AG04450 (cell line): ENCODE data around the gene OOEP. TPM values are rescaled to one million over a fixed set of nuclear protein-coding genes. Genes with fewer than 3 reads are reported as not detected.

Experiments
- CTCF ChIA-PET: fragments of 300-600, 350-600 bp; formaldehyde crosslinking; extraction: SDS; loops from one replicate; lab custom pipeline; 2022; ENCODE audit warnings: antibody characterized with exemption, inconsistent platforms; lab: Charles Lee
- POLR2A ChIA-PET: fragments of 350-600 bp; formaldehyde crosslinking; extraction: SDS; loops from one replicate; lab custom pipeline; 2021; ENCODE audit warnings: antibody characterized with exemption, inconsistent platforms; lab: Yijun Ruan, JAX
- DNase-seq: peaks from one replicate; pipeline ENCODE4 v3.0.0-alpha.2; 2011; ENCODE audit warnings: low read depth, low spot score
- H3K27ac ChIP-seq: one replicate; pipeline ENCODE4 v1.5.1; 2012; ENCODE audit warnings: low read depth, low read length, control low read depth
- H3K27me3 ChIP-seq: one replicate; pipeline ENCODE4 v1.6.0; 2012; ENCODE audit warnings: low read length; ENCODE audit not compliant: control insufficient read depth, insufficient read depth
- H3K4me3 ChIP-seq: 2 replicates; pipeline ENCODE4 v1.5.1; 2011; ENCODE audit warnings: mild to moderate bottlenecking, low read depth, low read length, control low read depth
- H3K9me3 ChIP-seq: 2 replicates; pipeline ENCODE4 v1.5.1; 2012; ENCODE audit warnings: low read length; ENCODE audit not compliant: control insufficient read depth, insufficient read depth
- polyA plus RNA-seq: library from polyadenylated mRNA; depleted of rRNA; stranded (reverse); fragments of >200 nt; gene quantifications from 2 replicates; pipeline ENCODE4 v1.2.3, GENCODE V29; 2011
- TF ChIP-seq, protein P1 (sequence below): IDR thresholded peaks from 2 replicates; pipeline ENCODE4 v1.5.1; 2011; ENCODE audit warnings: low read depth, low read length, control low read depth, inconsistent platforms

Gene OOEP
- polyA plus RNA-seq, 1 experiment: not detected

DNA sequence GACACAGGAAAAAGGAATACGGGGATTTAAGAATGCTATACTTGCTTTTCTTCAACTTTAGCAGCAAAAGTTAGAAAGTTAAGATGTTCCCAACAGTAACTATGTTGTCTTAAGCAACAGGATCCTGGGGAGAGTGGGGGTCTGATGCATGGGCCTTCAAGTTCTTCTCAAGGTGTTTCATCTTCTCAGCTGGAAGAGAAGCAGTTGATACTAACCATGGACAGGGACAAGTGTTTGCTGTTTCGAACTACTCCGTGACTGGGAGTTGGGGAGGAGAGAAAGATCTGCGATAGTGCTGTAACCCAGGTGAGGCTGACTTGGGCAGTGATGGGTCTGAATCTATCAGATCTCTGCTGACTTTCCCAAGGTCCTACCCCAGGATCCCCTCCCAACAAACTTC, 1.0 kb downstream of the OOEP start:
- Histone ChIP-seq H3K4me3 (no peak overlapping the region), H3K27ac (no peak overlapping the region), H3K27me3 (peaks cover 5% of the 10 kb centered on the region), H3K9me3 (peaks cover 7% of the 10 kb centered on the region)
- no peak for DNase-seq
- POLR2A ChIA-PET: no interaction called here
- CTCF ChIA-PET: no interaction called here
- TF ChIP-seq, protein P1, sequence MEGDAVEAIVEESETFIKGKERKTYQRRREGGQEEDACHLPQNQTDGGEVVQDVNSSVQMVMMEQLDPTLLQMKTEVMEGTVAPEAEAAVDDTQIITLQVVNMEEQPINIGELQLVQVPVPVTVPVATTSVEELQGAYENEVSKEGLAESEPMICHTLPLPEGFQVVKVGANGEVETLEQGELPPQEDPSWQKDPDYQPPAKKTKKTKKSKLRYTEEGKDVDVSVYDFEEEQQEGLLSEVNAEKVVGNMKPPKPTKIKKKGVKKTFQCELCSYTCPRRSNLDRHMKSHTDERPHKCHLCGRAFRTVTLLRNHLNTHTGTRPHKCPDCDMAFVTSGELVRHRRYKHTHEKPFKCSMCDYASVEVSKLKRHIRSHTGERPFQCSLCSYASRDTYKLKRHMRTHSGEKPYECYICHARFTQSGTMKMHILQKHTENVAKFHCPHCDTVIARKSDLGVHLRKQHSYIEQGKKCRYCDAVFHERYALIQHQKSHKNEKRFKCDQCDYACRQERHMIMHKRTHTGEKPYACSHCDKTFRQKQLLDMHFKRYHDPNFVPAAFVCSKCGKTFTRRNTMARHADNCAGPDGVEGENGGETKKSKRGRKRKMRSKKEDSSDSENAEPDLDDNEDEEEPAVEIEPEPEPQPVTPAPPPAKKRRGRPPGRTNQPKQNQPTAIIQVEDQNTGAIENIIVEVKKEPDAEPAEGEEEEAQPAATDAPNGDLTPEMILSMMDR: no peak

DNA sequence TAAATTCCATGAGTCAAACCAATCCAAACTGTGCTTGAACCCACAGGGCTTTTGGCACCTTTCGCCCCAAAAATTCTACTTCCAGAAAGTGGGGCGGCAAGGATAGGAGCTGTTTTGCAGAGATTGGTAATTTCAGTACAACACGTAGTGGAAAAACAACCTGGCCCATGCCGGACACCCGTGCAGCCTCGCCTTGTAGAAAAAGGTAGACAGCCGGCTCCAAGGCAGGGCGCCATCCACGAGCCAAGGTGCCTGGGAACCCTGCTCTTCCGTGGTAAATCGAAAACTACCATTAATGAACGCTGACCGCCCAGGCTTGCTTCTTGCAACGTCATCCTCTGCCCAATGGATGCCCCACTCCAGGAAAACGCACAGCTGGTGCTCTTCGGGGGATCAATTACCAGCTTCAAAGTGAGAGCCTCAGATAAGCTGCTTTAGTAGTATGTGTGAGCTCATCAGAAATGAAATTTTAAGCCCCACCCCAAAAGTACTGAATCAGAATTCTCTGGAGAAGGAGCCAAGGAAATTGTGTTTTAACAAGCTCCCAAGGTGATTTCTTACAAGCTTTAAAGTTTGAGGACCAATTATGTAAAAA, 1.8 kb downstream of the OOEP start:
- no peak for DNase-seq
- H3K27ac ChIP-seq: no peak overlapping the region
- CTCF ChIA-PET: no interaction called here
- POLR2A ChIA-PET: interaction anchor here (0.5 kb wide), 1 partner anchor 117 kb away, joined by 3 read pairs; no protein-coding TSS in a partner anchor
- H3K27me3 ChIP-seq: peaks cover 5% of the 10 kb centered on the region
- H3K9me3 ChIP-seq: peaks cover 16% of the 10 kb centered on the region
- H3K4me3 ChIP-seq: no peak overlapping the region
- TF ChIP-seq, protein P1: no peak

DNA sequence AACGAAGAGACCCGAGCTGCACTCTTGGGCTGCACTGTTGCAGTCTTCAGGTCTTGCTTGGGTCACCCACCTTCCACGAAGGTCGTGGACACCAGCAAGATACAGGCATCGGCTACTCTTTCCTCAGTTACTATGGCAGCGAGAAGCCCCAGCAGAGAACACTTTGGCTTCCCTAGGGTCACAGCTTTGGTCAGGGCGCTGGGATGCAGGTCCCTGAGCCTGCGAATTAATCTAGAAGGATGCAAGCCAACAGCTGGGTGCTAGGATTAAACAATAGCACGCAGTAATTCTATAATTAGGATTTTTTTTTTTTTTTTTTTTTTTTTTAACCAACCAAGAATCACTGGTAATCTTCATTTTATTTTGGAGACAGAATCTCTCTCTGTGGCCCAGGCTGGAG, 5.1 kb downstream of the OOEP start:
- no peak for DNase-seq
- H3K27ac ChIP-seq: no peak overlapping the region
- TF ChIP-seq, protein P1: no peak
- H3K27me3 ChIP-seq: peaks cover 5% of the 10 kb centered on the region
- peaks cover 14% of the 10 kb centered on the region for H3K9me3 ChIP-seq
- H3K4me3 ChIP-seq: no peak overlapping the region
- CTCF ChIA-PET: interaction anchor here (1.2 kb wide), 1 partner anchor 24 kb away, joined by 4 read pairs; no protein-coding TSS in a partner anchor
- POLR2A ChIA-PET: no interaction called here

DNA sequence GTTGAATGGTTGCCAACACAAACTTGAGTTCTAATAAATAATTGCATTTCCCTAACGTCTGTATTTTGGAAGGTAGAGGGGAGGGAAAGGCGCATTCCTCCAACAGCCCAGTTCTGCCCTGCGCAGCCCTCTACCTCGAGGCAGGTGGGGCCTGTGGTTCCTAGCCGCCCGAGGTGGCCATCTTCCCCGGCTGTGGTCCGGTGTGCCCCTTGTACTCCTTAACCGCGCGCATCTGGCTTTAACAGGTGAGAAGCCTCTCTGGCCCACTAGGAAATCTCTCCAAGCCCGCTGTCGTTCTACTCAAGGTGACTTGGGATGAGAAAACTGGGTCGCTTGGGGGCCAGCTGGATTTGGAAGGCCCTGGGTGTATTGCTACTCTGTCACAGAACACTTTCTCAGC, 5.6 kb downstream of the OOEP start:
- TF ChIP-seq, protein P1: no peak
- H3K27me3 ChIP-seq: peaks cover 2% of the 10 kb centered on the region
- no peak overlapping the region for H3K4me3 ChIP-seq
- H3K27ac ChIP-seq: no peak overlapping the region
- ChIA-PET POLR2A (no interaction called here), CTCF (no interaction called here)
- H3K9me3 ChIP-seq: peaks cover 14% of the 10 kb centered on the region
- no peak for DNase-seq

DNA sequence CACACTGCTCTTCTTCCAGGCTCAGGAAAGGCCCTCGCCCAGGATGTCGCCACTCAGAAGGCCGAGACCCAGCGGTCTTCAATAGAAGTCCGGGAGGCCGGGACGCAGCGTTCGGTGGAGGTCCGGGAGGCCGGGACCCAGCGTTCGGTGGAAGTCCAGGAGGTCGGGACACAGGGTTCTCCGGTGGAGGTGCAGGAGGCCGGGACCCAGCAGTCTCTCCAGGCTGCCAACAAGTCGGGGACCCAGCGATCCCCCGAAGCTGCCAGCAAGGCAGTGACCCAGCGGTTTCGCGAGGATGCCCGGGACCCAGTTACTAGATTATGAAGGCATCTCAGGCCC, 6.2 kb downstream of the OOEP start:
- CTCF ChIA-PET: no interaction called here
- H3K9me3 ChIP-seq: peaks cover 14% of the 10 kb centered on the region
- no peak overlapping the region for H3K4me3 ChIP-seq
- H3K27me3 ChIP-seq: no peaks in the 10 kb centered on the region
- DNase-seq: no peak
- POLR2A ChIA-PET: no interaction called here
- H3K27ac ChIP-seq: no peak overlapping the region
- TF ChIP-seq, protein P1: no peak
